NOMO-1 (cell line): Measurements from ENCODE around the gene YLPM1.
A peak's percentile ranks its signal among the peaks of the same experiment; 100 is the strongest.

ENCODE experiments used
- DNase-seq, 2 experiments: peaks; one replicate each; lab custom pipeline; 2025; ENCODE audit not compliant: unreplicated experiment in 2 of 2; lab: John Stamatoyannopoulos, UW

YLPM1 gene

DNA sequence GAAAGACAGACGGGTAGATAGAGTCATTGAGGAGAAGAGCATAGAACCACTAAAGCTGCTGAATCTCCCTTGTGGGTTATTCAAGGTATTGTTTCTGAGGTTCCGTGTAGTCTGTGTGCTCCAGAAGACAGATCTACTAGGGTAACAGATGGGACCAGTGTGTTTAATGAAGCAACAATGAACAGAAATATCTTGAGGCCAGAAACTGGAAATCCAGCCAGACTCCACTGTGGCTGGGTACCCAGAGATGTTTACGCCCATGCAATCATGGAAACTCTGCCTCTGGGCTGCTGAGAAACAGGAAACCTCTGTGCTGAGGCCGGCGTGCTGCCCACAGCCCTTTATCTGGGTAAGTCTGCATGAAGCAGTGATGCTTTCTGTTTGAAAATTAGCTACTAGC is 104.6 kb downstream of the YLPM1 start:
- DNase-seq = no peak

DNA sequence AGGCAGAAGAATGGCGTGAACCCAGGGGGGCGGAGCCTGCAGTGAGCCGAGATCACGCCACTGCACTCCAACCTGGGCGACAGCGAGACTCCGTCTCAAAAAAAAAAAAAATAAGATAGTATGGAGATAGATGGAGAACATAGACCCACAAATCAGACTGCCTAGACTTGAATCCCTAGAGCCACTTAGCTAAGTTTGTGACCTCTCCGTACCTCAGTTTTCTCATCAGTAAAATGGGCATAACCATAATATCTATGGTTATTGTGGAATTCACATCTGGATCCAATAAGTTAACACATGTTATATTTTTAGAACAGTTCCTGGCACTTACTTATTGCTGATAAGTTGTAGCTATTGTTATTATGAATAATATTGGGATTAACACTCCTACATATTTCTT is 105.6 kb downstream of the YLPM1 start:
- DNase-seq = no peak

DNA sequence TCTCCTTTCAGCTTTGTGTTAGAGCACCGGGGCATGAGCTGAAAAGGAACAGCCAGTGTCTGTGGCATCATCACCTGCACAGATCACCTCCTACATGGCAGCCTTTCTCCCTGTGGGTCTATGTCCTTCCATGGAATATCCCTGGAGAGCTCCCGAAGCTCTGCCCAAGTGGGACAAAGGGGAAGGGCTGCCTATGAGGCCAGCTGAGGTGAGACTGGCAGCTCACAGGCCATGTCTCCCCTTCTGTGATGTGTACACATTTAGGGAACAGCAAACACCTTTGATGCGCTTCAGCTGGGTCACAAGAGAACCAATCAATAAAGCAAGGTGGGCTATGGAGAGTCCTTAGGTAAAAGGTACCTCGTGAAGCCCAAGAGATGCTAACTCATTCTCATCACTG is 108.7 kb downstream of the YLPM1 start:
- no peak for DNase-seq

DNA sequence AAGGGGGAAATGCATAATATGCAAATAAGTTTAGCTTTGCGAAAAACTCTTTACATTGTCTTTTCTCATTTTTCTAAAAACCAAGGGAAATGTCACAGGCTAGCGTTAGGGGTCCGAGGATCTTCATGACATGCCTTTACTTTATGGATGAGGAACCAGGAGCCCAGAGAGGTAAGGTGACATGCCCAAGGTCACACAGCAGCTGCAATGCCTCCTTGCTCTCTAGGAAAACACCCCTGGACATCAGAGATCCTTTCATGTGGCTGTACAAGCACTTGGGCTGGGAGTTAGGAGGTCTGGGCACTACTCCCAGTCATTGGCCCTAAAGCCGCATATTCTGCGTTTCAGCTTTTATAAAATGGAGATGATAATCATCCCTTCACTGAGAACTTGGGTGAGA is 112.1 kb downstream of the YLPM1 start:
- DNase-seq = no peak

DNA sequence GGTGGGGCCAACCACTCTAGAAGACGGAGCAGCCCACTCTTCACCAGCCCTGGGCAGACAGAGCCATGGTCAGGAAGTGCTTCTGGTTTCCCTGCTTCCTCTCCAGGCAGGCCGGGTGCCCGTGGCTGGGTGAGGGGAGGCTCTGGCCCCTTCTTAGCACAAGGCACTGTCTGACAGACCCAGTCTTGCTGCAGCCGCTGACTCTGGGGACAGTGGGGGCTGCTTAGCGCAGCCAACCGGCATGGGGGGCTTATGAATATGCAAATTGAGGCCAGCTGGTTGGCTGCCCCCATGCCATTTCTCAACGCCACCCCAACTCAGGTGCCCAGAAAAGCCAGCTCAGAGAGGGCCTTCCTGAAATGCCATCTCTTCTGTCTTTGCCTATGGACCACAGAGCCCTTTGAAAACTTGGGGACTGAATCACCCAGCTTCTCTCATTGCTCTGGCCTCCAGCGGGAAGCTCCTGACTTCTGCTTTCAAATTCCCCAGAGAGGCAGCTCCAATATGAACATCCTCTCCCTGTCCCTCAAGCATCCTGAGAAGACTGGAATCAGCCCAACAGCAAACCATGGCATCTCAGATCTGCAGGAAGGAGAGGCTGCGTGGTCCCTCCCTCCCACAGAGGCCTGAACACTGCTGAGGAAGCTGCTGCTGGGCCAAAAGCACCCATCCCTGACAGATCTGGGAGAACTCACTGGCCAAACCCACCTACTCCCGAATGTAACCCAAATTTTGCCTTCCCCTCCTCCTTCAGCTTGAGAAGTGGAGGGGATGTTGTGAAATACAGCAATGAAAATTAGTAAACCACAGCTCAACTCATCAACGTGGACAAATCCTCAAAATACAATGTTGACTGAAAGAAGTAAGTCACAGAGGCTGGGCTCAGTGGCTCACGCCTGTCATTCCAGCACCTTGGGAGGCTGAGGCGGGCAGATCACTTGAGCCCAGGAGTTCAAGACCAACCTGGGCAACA is 113.1 kb downstream of the YLPM1 start, which contains the start of gene PROX2:
Gene PROX2 (minus strand): TSS at position 205 of the 973 bp plus-strand sequence. CDS start 12,311 bp downstream, outside the sequence.
- peak; percentile 14 to 55 for DNase-seq

DNA sequence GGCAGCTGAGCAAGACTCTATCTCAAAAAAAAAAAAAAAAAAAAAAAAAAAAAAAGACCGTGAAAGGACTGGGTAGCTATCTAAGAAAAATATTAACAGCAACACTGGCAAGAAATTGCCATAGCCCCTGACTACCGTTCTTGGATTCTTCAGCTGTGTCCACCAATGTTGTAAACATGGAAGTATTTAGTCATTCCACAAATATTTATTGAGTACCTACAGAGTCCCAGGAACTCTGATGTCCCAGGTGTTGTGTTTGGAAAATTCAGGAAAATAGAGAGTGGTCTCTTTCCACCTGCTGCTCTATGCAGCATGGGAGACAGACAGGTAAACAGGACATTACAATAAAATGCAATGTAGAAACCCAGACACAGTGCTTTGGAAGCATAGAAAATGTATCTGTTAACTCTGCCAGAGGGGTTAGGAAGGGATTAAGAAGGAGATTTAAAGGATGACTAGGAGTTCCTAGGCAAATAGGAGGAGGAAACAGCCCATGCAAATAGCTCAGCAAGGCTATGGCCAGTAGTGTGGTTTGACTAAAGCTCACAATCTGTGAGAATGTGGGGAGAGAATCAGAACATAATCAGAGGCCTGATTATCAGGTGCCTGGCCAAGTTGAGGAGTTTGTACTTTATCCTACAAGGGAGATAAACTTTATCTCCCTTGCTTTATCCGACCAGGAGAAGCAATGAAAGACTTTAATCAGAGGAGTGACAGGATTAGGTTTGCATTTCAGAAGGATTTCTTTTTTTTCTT is 116.5 kb downstream of the YLPM1 start:
- no peak for DNase-seq

DNA sequence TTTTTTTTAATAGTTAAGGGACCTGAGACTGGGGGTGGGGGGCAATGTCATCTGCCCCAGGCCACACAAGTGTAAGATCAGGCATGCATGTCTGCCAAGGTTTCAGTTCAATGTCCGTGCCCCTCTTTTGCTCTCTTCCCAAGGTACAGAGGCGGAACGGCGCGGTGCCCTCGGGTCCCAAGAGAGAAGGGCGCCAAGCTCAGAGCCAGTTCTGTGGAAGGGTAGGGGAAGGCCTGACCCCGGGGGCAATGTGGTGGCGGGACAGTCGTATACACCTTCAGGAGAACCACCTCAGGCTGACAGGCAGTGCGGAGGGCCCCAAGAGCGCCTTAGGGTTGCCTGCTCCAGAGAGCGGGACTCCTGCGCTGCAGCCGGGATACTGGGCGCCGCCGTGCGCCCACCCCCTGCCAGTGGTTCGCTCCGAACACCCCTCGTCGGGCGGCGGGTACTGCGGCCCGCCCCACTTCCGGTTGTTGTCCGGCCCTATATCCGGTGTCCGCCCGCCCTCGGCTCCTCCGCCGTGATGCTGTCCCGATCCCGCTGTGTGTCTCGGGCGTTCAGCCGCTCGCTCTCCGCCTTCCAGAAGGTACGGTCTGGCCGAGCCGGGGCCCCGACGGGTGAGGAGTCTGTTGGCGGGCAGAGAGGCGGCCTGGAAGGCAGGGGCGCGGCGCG is 118.5 kb downstream of the YLPM1 start, which contains the start of gene DLST:
Gene DLST (plus strand): TSS at position 486 of the 672 bp plus-strand sequence. CDS start 38 bp downstream, at position 524.
- DNase-seq = peak; percentile 74 to 88

DNA sequence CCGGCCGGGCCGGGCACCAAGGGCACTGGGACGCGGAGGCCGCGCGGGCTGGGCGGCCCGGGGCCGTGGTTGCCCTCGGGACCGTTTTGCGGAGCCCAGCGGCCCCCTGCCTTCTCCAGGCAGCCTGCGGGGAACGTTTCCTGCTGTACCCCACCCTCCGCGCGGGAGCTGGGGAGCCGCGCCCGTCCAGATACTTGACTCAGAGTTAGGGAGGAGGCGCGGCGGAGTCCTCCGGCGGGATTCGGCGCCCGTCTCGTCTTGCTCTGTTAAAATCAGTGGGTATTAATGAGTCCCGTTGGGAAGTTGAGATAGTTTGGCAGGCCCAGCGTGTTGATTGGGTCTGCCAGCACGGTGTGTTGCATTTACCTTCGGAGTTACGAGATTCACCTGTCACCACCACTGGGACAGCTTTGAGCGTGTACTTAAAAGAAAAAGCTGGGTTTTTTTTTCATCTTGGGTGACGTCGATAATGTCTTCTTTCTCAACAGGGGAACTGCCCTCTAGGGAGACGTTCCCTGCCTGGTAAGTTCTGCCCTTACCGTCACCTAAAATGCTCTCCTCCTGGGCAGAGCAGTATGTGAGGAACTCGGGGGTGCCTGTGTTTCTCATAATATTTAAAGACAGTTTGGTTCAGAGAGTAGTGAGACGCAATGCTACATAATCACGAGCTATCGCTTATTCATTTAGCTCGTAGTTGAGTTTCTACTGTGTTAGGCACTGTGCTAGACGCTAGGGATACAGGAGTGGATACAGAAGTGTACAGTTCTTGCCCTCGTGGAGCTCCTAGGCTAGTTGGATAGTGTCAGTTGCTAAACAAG is 119.2 kb downstream of the YLPM1 start:
- DNase-seq = peak; percentile 37 to 57
